HUDEP-2 (cell line): ENCODE measurements around the gene SFMBT2.
A peak's percentile ranks its signal among the peaks of the same experiment; 100 is the strongest.

Experiments used
- DNase-seq, 76 experiments: peaks; one replicate each; lab custom pipeline; 2025; ENCODE audit not compliant: unreplicated experiment in 76 of 76; lab: John Stamatoyannopoulos, UW

SFMBT2 gene

DNA sequence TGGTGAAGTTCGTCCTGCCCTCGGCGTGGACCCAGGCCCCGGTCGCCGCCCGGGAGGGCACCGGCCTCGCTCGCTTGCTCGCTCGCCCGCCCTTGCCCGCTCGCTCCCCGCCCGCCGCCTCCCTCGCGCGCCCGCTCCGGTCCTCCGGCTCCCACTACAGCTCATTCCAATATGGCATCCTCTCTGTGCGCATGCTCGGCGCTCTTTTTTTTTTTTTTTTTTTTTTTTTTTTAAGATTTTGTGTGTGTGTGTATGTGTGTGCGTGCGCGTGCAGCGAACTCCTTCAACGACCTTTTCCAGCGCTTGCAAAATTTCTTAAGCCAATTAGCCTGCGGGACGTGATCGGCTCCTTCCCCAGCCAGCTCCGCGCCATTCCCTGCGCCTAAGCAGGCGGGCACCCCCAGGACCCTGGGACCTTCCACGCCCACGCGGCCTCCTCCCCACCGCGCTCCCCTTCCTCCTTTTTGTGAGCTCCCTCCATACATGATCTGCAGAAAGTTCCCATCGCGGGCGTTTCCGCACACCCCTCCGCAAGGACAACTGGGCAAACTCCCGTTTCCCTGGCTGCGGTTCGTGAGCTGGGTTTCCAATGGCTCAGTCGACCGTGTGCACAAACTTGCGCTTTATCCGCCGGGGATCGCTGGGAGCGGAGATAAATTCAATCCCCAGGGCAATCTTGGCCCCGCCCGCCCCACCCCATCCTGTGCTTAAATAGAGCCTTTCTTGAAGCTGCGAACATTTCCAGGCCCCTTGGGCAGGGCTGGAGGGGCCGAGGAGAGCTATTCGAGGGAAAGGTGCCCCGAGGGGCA, at the start of gene SFMBT2:
SFMBT2 (minus strand) TSS at position 173 of the 809 bp plus-strand sequence. CDS start 29,136 bp downstream, outside the sequence.
- peak in 41 of 76 experiments; percentile 4 to 69 (median 31) for DNase-seq

DNA sequence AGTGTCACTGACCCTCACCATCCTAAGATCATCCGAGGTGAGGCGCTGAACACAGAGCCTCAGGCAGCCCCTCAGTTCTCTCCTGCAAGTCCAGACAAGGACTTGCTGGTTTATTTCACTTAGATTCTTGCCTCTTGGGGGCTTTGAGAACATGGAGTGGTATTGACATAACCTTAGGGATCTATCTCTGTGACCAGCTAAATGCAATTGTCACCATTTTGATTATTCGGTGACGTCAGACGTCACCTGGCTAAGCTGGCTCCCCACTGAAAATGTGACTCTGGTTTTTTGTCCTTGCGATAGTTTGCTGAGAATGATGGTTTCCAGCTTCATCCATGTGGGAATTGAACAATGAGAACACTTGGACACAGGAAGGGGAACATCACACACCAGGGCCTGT, 49.2 kb upstream of the SFMBT2 start:
- DNase-seq: no peak

DNA sequence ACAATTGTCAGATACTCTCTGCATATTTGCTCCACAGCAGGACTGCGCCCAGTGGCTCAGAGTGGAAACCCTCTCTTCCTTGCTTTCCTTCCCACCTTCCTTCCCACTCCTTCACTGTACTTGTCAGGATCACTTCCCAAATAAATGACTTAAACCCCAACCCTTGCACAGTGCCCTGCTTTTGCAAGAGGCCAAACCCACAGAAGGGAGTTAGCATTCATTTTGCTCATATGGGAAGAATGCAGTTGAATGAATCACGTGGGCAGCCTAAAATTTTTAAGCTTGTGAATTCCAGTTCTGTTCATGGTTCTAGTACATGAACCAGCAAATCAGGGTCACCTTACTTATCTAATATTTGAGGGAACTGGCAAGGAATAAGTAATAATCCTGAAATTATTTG, 47.7 kb upstream of the SFMBT2 start:
- DNase-seq: no peak

DNA sequence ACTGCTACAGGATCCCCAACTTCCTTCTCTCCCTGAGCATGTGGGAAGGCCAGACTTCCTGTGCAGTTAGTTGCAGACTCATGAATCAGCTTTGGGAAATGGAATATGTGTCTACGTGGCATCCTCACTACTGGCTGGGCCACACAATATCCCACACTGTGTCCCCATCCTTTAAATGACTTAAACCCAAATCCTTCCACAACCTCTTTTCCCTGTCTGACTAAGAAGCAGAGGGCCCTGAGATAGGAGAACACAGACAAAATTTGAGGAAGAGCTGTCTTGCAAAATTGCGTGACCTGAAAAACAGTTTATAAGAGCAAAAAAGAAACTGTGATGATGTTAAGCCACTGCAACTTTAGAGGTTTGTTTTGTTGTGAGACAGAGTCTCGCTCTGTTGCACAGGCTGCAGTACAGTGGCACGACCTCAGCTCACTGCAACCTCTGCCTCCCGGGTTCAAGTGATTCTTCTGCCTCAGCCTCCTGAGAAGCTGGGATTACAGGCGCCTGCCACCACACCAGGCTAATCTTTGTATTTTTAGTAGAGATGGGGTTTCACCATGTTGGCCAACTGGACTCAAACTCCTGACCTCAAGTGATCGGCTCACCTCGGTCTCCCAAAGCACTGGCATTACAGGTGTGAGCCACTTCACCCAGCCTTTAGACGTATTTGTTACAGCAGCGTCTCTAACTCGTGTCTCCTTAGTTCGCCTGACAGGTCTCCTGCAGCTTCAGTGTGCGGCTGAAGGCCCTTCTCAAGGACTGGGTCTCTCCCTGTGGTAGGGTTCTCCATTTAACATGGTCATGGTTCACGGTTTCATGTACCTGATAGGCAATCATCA, 46.9 kb upstream of the SFMBT2 start:
- no peak for DNase-seq

DNA sequence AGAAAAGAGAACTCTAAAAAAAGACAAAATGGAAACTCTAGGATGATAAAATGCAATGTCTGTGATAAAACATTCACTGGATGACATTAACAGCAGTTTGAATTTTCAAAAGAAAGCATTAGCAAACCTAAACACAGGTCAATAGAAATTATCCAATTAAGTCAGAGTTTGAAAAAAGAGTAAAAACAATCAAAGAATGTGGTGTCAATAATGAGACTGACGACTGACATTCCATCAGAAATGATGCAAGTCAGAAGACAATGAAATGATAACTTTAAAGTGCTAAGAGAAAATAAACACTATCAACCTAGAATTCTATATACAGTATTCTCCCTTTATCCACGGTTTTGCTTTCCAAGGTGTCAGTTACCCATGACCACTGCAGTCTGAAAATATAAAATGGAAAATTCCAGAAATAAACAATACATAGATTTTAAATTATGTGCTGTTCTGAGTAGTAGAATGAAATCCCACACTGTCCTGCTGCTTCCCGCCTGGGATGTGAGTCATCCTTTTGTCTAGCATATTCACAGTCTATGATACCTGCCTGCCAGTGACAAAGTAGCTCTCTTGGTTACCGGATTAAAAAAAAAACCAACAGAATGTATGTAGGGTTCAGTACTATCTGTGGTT, 38.3 kb upstream of the SFMBT2 start:
- DNase-seq: no peak

DNA sequence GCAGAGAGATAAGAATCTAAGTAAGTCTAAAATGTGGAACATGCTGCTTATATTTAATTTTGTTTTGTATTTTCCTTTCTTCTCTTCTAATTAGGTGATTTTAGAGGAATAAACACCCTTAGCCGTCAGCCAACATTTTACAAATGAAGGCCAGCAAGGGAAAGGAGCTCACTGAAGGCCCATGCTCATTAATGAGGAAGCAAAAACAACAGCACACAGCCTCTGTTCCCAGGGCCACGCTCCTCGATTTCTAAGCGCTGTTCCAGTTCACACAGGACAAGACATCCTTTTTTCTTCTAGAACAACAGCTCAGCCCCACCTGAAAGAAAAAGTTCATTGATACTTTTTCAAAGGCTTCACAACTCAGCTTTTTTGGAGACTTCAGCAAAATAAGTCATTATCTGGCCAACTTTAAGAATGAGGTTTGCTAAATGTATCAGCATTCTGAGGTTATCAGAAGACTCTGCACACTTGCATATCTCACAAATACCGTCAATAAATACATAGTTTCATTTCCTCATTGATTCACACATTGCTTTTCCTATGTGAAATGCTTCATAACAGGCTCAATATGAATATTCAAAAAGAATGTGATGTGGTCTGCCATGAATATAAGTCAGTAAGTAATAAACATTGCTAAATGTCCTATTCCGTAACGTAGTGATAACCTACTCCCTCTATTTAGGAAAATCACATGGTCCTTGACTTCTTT, 34.8 kb upstream of the SFMBT2 start:
- no peak for DNase-seq

DNA sequence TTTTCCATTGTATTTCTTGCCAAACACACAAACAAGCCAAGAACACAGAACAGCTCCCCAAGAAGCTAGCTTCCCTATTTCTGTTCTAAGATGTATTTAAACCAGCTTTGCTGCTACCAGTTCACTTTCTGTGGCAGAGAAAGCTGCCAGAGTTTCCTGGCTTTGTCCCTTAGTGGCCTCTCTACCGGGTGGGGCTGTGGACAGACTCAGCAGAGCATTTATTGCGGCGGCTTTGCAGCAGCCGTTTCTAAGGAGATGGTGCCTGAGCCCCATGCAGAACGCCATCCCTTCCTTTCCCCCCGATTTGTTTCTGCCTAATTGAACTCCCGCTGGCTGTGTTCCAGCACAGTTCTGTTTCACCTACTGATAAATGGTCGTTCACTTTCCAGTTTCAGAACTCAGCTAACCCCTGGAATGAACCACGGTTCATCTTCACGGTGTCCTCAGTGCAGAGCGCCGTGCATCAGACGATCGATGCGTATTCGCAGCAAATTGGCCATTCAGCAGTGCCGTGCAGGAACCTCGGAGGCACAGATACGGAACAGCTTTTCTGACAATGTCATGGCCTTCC, 33.8 kb upstream of the SFMBT2 start:
- no peak for DNase-seq

DNA sequence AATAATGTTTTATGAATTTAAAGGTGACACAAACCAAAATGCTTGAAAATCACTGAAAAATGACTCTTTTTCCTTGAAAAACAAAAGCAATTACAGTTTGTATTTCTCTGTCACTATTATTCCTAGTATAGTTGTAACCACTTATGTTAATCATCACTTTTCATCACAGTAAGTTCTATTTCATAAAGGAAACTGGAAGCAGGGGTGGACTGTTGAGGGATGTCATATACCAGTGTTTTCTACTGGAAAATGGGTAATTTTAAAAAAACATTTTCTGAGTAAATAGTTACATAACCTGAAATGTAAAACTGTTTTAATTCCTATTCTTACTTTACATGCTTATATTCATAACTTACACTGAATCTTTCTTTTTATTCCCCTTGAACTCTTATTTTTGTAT, 32.2 kb upstream of the SFMBT2 start:
- no peak for DNase-seq

DNA sequence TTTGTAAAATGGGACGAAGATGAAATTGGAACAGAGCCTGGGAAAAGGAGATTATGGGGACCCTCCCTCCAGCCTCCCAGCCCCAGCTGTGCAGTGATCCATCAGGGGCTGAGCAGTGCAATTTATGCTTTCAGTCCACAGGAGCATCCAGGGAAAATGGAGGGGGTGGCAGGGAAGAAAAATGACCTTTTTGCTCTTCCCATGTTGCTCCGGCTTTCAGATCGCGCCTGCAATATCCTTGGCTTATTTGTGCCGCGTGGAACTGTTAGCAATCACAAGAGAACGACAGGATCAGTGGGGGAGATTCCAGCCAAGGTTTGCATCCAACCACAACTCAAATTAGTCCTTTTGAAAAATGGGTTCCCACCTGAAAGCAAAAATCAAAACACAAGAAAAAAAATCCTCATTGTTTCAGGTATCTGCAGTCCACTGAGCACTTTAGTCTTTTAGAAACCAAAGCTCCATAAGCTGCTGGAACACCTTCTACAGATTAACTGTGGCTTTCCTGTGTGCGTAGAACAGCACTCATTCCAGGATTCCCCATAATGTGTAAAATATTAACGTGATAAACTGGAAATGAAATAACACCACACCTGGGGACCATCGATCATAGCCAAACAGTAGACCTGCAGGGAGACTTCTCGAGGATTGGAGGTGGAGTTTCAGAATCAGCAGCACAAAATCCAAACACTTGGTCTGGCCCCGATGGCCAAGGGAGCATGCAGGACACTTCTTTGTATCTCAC, 30.7 kb upstream of the SFMBT2 start:
- DNase-seq: no peak

DNA sequence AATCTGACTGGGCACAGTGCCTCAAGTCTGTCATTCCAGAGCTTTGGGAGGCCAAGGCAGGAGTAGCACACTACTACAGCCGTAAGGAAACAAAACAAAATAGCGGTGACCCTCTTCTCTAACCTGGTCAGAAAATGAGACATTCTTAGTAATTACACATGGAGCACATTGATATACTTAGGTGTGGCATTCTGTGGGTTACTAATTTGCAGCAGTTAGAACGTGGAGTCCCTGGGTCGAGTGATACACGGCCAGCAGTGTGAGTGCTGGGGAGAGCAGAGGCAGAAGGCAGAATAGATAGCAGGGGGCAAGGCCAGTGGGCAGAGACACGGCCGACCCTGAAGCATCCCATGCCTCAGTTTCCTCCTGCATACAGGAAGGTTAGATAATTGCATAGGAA, 28.9 kb upstream of the SFMBT2 start:
- no peak for DNase-seq

DNA sequence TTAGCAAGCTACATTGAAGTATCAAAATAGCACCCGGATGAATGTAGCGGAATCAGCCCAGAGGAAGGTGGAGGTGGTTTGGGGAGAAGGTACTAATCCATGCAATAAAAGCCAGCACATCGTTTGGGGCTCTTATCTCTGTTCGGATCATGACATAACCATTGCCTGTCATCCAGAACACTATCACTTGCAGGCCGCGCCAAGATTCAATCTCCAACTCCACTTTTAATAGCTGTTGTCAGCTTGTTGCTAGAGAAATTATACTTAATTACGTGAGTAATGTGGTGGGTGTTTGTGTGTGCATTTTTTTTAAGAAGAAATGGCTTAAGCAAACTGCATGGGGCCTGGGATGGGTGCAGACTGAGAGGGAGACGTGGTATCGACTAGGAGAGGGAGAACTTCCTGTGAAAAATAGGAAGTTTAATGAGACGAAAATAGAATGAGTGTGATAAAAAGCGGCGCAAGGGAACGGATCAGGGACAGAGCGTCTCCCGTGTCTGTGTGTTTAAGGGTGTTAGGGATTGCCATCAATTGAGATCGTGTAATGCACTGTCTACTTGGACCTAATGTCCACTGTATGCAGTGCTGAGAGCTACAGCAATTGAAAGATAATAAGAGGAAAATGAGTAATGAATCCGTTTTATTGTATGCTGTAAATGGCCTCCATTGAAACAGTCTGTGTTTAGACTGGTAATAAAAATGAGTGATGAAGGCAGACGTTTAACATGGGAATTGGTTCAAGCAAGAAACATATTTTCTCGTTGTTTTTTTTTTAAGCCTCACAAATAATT, 27.6 kb upstream of the SFMBT2 start:
- no peak for DNase-seq

DNA sequence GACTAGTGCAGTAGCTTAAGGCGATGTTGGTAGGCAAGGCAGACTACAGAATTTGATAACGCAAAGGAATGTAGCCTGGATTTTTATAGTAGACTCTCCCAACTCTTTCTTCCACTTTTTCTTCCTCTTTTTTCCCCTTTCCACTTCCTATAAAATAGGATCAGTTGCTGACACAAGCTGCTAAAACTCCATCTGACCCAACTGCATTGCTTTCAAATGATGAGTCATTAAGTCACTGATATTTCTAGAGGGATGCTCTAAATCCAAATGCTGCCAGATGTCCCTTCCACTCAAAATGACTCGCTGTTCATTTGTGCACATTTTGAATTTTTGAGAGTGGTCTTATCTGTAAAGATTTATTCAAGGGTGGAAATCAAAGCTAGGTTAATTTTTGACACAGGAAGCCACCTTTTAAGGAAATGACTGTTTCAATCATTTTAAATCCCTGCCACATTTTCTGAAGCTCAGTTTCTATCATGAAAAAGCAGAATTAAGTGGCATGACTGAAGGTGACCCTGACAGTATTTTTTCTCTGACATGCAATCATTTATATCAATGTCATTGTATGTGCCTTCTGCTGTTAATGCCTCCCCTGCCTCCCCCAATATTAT, 25.8 kb upstream of the SFMBT2 start:
- DNase-seq: no peak

DNA sequence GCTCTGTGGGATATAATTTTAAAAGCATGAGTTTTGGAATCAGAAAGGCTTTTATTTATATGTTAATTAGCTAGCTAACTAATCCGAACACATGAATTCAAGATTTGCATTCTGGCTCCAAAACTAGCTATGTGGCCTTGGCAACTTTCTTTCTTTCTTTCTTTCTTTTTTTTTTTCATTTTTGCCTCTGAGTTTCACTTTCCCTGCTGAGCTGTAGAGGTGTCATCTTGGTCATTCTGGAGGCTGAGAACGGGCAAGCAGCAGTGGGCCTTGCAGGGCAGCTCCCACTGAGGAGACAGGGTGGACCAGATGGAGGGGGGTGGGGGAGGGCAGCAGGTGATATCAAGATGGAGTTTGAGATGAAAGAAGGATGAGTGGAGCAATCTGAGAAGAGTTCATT, 24.8 kb upstream of the SFMBT2 start:
- no peak for DNase-seq

DNA sequence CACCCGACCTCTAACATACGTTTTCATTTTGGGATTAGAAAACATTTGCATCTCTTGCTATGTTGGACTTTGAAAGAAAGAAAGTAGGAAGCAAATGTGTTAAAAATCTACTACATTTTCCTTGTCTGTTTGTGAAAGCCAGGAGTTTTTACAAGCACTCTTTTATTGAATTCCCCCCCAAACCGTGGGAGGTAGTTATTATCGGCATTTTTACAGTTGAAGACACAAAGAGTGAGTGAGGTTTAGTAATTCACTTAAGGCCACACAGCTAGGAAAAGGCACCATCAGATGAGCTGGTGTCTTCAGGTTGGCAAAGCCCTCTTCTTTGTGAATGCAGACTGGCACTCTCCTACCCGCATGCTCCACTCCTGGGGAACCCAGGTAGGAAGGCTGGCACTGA, 23.5 kb upstream of the SFMBT2 start:
- no peak for DNase-seq

DNA sequence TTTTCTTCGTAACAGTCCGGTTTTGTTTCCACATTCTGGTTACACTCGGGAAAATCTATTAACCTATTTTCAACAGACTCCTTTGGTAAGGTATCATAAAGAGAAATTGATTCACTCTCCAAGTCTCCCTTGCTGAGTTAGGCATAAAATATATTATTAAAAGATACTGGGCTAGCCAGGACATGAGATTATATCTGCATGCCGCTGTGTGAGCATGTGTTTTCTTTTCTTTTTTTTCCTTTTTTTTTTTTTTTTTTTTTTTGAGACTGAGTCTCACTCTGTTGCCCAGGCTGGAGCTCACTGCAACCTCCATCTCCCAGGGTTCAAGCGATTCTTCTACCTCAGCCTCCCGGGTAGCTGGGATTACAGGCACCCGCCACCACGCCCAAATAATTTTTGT, 23.0 kb upstream of the SFMBT2 start:
- no peak for DNase-seq

DNA sequence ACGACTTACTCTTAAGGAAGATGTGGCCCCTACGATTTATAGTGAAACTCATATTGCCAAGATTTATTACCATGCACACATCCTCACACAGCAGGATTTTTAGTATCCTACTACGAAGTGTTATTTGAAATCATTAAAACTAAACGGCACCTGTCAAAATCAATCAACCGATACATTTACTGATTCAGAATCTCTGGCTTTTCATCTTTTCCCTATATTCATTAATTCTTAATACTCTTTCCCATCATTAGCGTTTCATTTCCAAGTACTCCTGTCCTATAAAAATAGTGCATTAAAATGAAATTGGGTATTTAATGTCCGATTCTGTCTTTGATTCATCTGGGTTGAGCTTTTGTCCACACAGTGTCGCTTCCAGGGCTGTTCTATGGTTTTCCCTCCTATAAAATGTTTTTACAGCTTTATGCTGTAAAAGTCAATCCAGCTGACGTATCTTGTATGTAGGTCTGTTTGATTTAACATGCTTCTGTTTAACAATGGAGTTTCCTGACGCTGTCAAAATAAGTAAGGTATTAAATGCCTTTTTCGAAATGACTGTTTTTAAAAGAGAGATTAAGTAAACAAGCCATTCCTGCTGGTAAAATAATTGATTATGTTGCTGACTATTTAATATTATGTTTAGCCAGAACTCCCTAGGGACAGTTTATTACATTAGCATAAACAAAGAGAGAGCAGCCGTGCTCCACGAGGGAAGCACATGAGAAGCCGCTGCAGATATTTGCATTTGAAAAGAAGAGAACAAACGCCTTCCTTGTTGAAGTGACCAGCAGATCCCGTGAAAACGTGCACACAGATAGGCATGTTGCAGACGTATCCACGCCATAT, 22.3 kb upstream of the SFMBT2 start:
- DNase-seq: no peak

DNA sequence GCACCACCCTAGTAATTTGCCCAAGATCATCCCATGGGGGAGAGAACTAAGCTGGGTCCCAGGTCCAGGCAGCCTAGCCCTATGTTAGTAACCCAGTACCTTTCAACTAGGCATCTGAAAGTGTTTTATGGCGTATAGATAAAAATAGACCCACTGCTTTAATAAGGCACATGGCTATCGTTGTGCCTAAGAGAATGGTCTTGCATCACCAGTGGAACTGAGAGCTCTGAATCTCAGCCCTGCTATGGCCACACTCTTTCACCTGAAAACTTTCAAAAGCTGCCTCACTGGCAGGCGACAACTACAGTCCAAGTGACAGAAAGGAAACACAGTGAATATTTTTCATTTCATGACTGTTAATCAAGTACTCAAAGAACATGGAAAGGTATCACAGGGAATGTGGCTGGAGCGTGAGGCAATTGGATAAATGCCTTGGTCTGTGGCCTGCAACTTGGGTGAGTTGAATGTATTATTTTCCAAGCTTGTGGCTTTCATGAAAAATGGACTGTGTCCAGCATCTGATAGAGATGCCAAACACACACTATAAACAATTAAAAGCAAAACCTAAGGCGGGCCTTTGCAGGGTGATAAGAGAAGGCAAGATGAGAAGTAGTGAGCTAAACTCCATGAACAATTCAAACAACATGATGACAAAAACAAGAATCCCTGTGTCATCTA, 18.0 kb upstream of the SFMBT2 start:
- no peak for DNase-seq
